Neural crest cell (in vitro differentiated cells): ENCODE data around the gene CXCR3. TPM values are rescaled to one million over a fixed set of nuclear protein-coding genes. Genes with fewer than 3 reads are reported as not detected.
"Not testable (repeated sequence)": the region's sequence is repeated elsewhere in the genome, so short reads cannot be mapped to it uniquely, and the experiment has no call there.

Source experiments
- DNase-seq: peaks from one replicate; pipeline ENCODE4 v3.0.0; 2021; ENCODE audit warnings: low read depth, mixed read lengths, low spot score
- H3K27ac Mint-ChIP-seq: one replicate; pipeline ENCODE4 v1.8.0; 2021; ENCODE audit warnings: mild to moderate bottlenecking, mixed read lengths; ENCODE audit not compliant: unreplicated experiment
- H3K27me3 Mint-ChIP-seq: 2 replicates; pipeline ENCODE4 v1.8.0; 2021; ENCODE audit warnings: low read depth, mild to moderate bottlenecking, mixed read lengths
- H3K36me3 Mint-ChIP-seq: 2 replicates; pipeline ENCODE4 v1.8.0; 2021; ENCODE audit warnings: low read depth, mild to moderate bottlenecking, mixed read lengths
- H3K4me1 Mint-ChIP-seq: 2 replicates; pipeline ENCODE4 v1.8.0; 2021; ENCODE audit warnings: mixed read lengths
- H3K4me3 Mint-ChIP-seq: one replicate; pipeline ENCODE4 v1.8.0; 2021; ENCODE audit warnings: mild to moderate bottlenecking, mixed read lengths
- H3K9me3 Mint-ChIP-seq: 2 replicates; pipeline ENCODE4 v1.8.0; 2021; ENCODE audit warnings: mixed read lengths
- CTCF ChIP-seq: fragments of 200-600 bp; sonication (generic); conservative IDR thresholded peaks from 2 replicates; pipeline ENCODE4 v1.5.0; 2021; ENCODE audit warnings: antibody characterized with exemption, mild to moderate bottlenecking
- total RNA-seq: library from RNA; stranded (reverse); gene quantifications from 2 replicates; pipeline ENCODE4 v1.2.1, GENCODE V29; 2021

The CXCR3 gene
- total RNA-seq, 1 donor from 2014 or later: not detected

DNA sequence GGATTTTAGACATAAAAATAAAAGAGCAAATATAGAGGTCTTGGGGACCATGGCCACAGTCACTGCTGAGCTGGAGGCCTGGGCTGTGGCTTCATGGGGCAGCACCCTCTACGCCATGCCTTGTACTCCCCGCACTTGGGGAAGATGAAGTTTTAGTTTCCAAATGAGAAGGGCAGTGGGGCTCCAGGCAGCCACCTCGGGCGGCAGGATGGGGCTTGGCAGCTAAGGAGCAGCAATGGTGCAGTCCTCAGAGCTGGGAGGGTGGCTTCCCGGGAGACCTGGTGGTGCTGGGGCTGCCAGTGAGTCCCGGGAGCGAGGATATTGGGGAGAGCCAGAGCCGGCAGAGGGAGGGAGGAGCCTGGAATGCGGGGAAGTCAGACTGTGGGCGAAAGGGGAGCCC is 2.4 kb downstream of the CXCR3 start:
- no peaks in the 10 kb centered on the region for H3K27me3 Mint-ChIP-seq
- H3K36me3 Mint-ChIP-seq: peaks cover 14% of the 10 kb centered on the region
- no peak for DNase-seq
- H3K27ac Mint-ChIP-seq: no peak overlapping the region
- TF ChIP-seq CTCF: no peak
- H3K4me1 Mint-ChIP-seq: no peaks in the 10 kb centered on the region
- no peaks in the 10 kb centered on the region for H3K9me3 Mint-ChIP-seq
- no peak overlapping the region for H3K4me3 Mint-ChIP-seq

- H3K36me3 Mint-ChIP-seq: peaks cover 17% of the 10 kb centered on the region
- H3K27me3 Mint-ChIP-seq: no peaks in the 10 kb centered on the region
- no peaks in the 10 kb centered on the region for H3K4me1 Mint-ChIP-seq
- no peaks in the 10 kb centered on the region for H3K9me3 Mint-ChIP-seq
- no peak for TF ChIP-seq CTCF
- no peak for DNase-seq
- H3K4me3 Mint-ChIP-seq: no peak overlapping the region
- H3K27ac Mint-ChIP-seq: no peak overlapping the region
These were observed 3.3 kb downstream of the CXCR3 start for GRCh38 chrX:71615056-71615455.

DNA sequence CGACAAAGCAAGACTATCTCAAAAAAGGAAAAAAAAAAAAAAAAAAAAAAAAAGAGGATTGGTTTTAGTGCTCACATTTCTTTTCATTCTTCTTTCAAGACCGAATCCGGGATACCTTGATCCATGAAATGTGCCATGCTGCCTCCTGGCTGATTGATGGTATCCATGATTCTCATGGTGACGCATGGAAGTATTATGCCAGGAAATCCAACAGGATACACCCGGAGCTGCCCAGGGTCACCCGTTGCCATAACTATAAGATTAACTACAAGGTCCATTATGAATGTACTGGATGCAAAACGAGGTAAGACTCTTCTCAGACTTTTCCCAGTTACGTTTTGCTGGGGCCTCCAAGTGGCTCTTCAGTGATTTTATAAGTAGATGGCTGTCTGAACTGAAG is 6.1 kb downstream of the CXCR3 start:
- no peak for TF ChIP-seq CTCF
- H3K9me3 Mint-ChIP-seq: no peaks in the 10 kb centered on the region
- DNase-seq: no peak
- H3K27me3 Mint-ChIP-seq: no peaks in the 10 kb centered on the region
- no peak overlapping the region for H3K27ac Mint-ChIP-seq
- no peak overlapping the region for H3K4me3 Mint-ChIP-seq
- H3K4me1 Mint-ChIP-seq: peaks cover 8% of the 10 kb centered on the region
- peaks cover 37% of the 10 kb centered on the region for H3K36me3 Mint-ChIP-seq

- H3K9me3 Mint-ChIP-seq, H3K27ac Mint-ChIP-seq, DNase-seq, H3K4me3 Mint-ChIP-seq, H3K4me1 Mint-ChIP-seq, H3K27me3 Mint-ChIP-seq: not testable (repeated sequence)
- H3K36me3 Mint-ChIP-seq: peaks cover 37% of the 10 kb centered on the region
These were observed 6.6 kb downstream of the CXCR3 start for GRCh38 chrX:71611736-71612135.

GRCh38 chrX:71609095-71609750 is 9.1 kb downstream of the CXCR3 start:
- no peak for TF ChIP-seq CTCF
- Mint-ChIP-seq H3K4me1 (peaks cover 9% of the 10 kb centered on the region), H3K36me3 (peaks cover 39% of the 10 kb centered on the region), H3K4me3 (no peak overlapping the region), H3K27ac (no peak overlapping the region), H3K9me3 (no peaks in the 10 kb centered on the region), H3K27me3 (no peaks in the 10 kb centered on the region)
- no peak for DNase-seq

DNA sequence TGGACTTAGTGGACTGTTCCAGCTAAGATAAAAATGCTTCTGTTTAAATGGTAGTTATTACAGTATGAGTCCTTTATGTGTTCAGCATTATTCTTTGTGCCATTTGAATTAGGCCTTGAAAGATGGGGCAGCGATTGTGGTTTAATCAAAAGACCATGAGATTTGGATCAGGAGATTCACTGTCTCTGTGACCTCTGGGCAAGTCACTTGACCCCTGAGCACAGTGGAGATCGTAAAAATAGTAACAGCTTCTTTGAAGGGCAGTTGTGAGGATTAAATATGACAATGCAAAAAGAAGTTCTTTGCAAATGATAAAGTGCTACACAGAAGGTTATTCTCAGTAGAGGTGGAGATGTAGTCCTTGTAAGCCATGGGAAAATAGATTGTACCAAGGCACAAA is 10.8 kb downstream of the CXCR3 start:
- Mint-ChIP-seq H3K27me3 (no peaks in the 10 kb centered on the region), H3K4me1 (peaks cover 9% of the 10 kb centered on the region), H3K27ac (peak overlapping the region; percentile 43), H3K36me3 (peaks cover 47% of the 10 kb centered on the region), H3K9me3 (peaks cover 13% of the 10 kb centered on the region), H3K4me3 (no peak overlapping the region)
- no peak for TF ChIP-seq CTCF
- DNase-seq: no peak
